Thoracic aorta (tissue), 2 donors: ENCODE data around the gene ADIPOR2. TPM values are rescaled to one million over a fixed set of nuclear protein-coding genes. Genes with fewer than 3 reads are reported as not detected.

ENCODE experiments used
- ATAC-seq: fragments of 150-250 bp; one replicate; pipeline ENCODE4 v1.8.0; 2017; ENCODE audit warnings: low read depth; ENCODE audit not compliant: insufficient number of reproducible peaks, low FRiP score
- DNase-seq: peaks from one replicate; pipeline ENCODE4 v3.0.0-alpha.2; 2020; ENCODE audit warnings: low spot score
- H3K27ac ChIP-seq, 2 donors: fragments of 200-600 bp; sonication (generic); 1 replicate in 1 of 2; 2 replicates in 1 of 2; pipeline ENCODE4 v1.5.1; 2016; ENCODE audit warnings: mild to moderate bottlenecking in 2 of 2, moderate library complexity in 2 of 2
- H3K27me3 ChIP-seq: fragments of 200-600 bp; sonication (generic); replicated peaks from 2 replicates; pipeline ENCODE4 v1.6.0; 2016; ENCODE audit warnings: mild to moderate bottlenecking; ENCODE audit not compliant: insufficient read depth
- H3K36me3 ChIP-seq: fragments of 200-600 bp; sonication (generic); one replicate; pipeline ENCODE4 v1.5.1; 2016
- H3K4me1 ChIP-seq, 2 donors: fragments of 200-600 bp; sonication (generic); 1 replicate in 1 of 2; 2 replicates in 1 of 2; pipeline versions ENCODE4 v1.5.1 to v1.6.0; 2016; ENCODE audit warnings: low read depth in 2 of 2, mild to moderate bottlenecking in 1 of 2; ENCODE audit not compliant: control insufficient read depth in 1 of 2
- H3K4me3 ChIP-seq: fragments of 200-600 bp; sonication (generic); 2 replicates; pipeline ENCODE4 v1.5.1; 2016; ENCODE audit warnings: mild to moderate bottlenecking
- H3K9me3 ChIP-seq: fragments of 200-600 bp; sonication (generic); 2 replicates; pipeline ENCODE4 v1.5.1; 2016
- CTCF ChIP-seq: fragments of 200-600 bp; sonication (generic); IDR thresholded peaks from one replicate; pipeline ENCODE4 v1.5.1; 2019; ENCODE audit warnings: antibody characterized with exemption
- total RNA-seq, 2 donors: library from RNA; depleted of rRNA; stranded (reverse); fragments of >200 nt; gene quantifications; one replicate each; pipeline versions ENCODE4 v1.1.0 to v1.2.3, GENCODE V29; 2016

Gene ADIPOR2
- total RNA-seq, 2 donors from 2014 or later = 24.2 to 43.0 TPM

GRCh38 chr12:1663440-1664132, 27.3 kb upstream of the ADIPOR2 start:
- no peak for TF ChIP-seq CTCF
- H3K27ac ChIP-seq = no peak overlapping the region
- H3K4me3 ChIP-seq = no peak overlapping the region
- no peaks in the 10 kb centered on the region for H3K9me3 ChIP-seq
- no peaks in the 10 kb centered on the region for H3K36me3 ChIP-seq
- DNase-seq (no peak), ATAC-seq (no peak)
- H3K4me1 ChIP-seq = peaks cover 5 to 15% of the 10 kb centered on the region in 2 donors
- no peaks in the 10 kb centered on the region for H3K27me3 ChIP-seq

- ATAC-seq = no peak
- Histone ChIP-seq H3K27me3 (no peaks in the 10 kb centered on the region), H3K9me3 (no peaks in the 10 kb centered on the region), H3K36me3 (no peaks in the 10 kb centered on the region), H3K4me3 (no peak overlapping the region), H3K27ac (peak overlapping the region in 1 of 2 donors; percentile 6), H3K4me1 (peaks cover 5 to 12% of the 10 kb centered on the region in 2 donors)
- TF ChIP-seq CTCF = no peak
- DNase-seq = no peak
Measured at GRCh38 chr12:1665366-1665765, 25.5 kb upstream of the ADIPOR2 start.

- peaks cover 0 to 11% of the 10 kb centered on the region in 2 donors for H3K4me1 ChIP-seq
- no peaks in the 10 kb centered on the region for H3K27me3 ChIP-seq
- TF ChIP-seq CTCF = no peak
- H3K9me3 ChIP-seq = no peaks in the 10 kb centered on the region
- no peaks in the 10 kb centered on the region for H3K36me3 ChIP-seq
- no peak for DNase-seq
- ATAC-seq = no peak
- no peak overlapping the region for H3K27ac ChIP-seq
- no peak overlapping the region for H3K4me3 ChIP-seq
Measured at GRCh38 chr12:1666215-1666614, 24.7 kb upstream of the ADIPOR2 start.

- no peaks in the 10 kb centered on the region for H3K27me3 ChIP-seq
- peak overlapping the region; percentile 50 to 66 for H3K27ac ChIP-seq
- no peak overlapping the region for H3K4me3 ChIP-seq
- no peaks in the 10 kb centered on the region for H3K9me3 ChIP-seq
- TF ChIP-seq CTCF = no peak
- ATAC-seq (no peak), DNase-seq (no peak)
- H3K36me3 ChIP-seq = no peaks in the 10 kb centered on the region
- H3K4me1 ChIP-seq = peaks cover 0 to 11% of the 10 kb centered on the region in 2 donors
Measured at GRCh38 chr12:1666685-1667162, 24.1 kb upstream of the ADIPOR2 start.

- Histone ChIP-seq H3K4me3 (peak overlapping the region; percentile 2), H3K36me3 (no peaks in the 10 kb centered on the region), H3K27ac (no peak overlapping the region), H3K27me3 (no peaks in the 10 kb centered on the region), H3K4me1 (peaks cover 0 to 11% of the 10 kb centered on the region in 2 donors), H3K9me3 (no peaks in the 10 kb centered on the region)
- DNase-seq (no peak), ATAC-seq (no peak)
- TF ChIP-seq CTCF = no peak
Measured at GRCh38 chr12:1668833-1669543, 21.9 kb upstream of the ADIPOR2 start.
